Mesothelial cell of epicardium (in vitro differentiated cells): ENCODE results near the gene PNLDC1. TPM values are rescaled to one million over a fixed set of nuclear protein-coding genes. Genes with fewer than 3 reads are reported as not detected.
"Not testable (repeated sequence)": the region's sequence is repeated elsewhere in the genome, so short reads cannot be mapped to it uniquely, and the experiment has no call there.

Experiments used
- DNase-seq, 2 experiments: peaks; one replicate each; pipeline ENCODE4 v3.0.0; 2021; ENCODE audit warnings: low spot score in 2 of 2; ENCODE audit not compliant: unreplicated experiment in 2 of 2
- H3K27ac Mint-ChIP-seq: 2 replicates; pipeline ENCODE4 v1.8.0; 2021; ENCODE audit warnings: mixed read lengths
- H3K27me3 Mint-ChIP-seq: 2 replicates; pipeline ENCODE4 v1.8.0; 2021; ENCODE audit warnings: low read depth, mixed read lengths
- H3K36me3 Mint-ChIP-seq: 2 replicates; pipeline ENCODE4 v1.8.0; 2021; ENCODE audit warnings: mixed read lengths
- H3K4me1 Mint-ChIP-seq: 2 replicates; pipeline ENCODE4 v1.8.0; 2021; ENCODE audit warnings: mixed read lengths
- H3K4me3 Mint-ChIP-seq: 2 replicates; pipeline ENCODE4 v1.8.0; 2021; ENCODE audit warnings: mild to moderate bottlenecking, moderate library complexity, mixed read lengths
- H3K9me3 Mint-ChIP-seq: 2 replicates; pipeline ENCODE4 v1.8.0; 2021; ENCODE audit warnings: mixed read lengths
- CTCF ChIP-seq: fragments of 200-600 bp; sonication (generic); IDR thresholded peaks from one replicate; pipeline ENCODE4 v1.5.0; 2021; ENCODE audit warnings: antibody characterized with exemption; ENCODE audit not compliant: unreplicated experiment
- total RNA-seq: library from RNA; stranded (reverse); gene quantifications from 3 replicates; pipeline ENCODE4 v1.2.1, GENCODE V29; 2021

Gene PNLDC1
- total RNA-seq, 1 donor from 2014 or later = 0.16 TPM

GRCh38 chr6:159837511-159837910 is 37.4 kb downstream of the PNLDC1 start:
- Mint-ChIP-seq H3K4me1 (no peaks in the 10 kb centered on the region), H3K9me3 (no peaks in the 10 kb centered on the region), H3K4me3 (no peak overlapping the region), H3K27me3 (no peaks in the 10 kb centered on the region), H3K27ac (no peak overlapping the region), H3K36me3 (no peaks in the 10 kb centered on the region)
- TF ChIP-seq CTCF = no peak
- DNase-seq = no peak

- no peaks in the 10 kb centered on the region for H3K4me1 Mint-ChIP-seq
- no peak for TF ChIP-seq CTCF
- DNase-seq = no peak
- no peaks in the 10 kb centered on the region for H3K9me3 Mint-ChIP-seq
- H3K36me3 Mint-ChIP-seq = no peaks in the 10 kb centered on the region
- no peaks in the 10 kb centered on the region for H3K27me3 Mint-ChIP-seq
- no peak overlapping the region for H3K4me3 Mint-ChIP-seq
- no peak overlapping the region for H3K27ac Mint-ChIP-seq
Measured at GRCh38 chr6:159838020-159838744, 38.1 kb downstream of the PNLDC1 start.

GRCh38 chr6:159842035-159842434 is 42.0 kb downstream of the PNLDC1 start:
- H3K9me3 Mint-ChIP-seq = no peaks in the 10 kb centered on the region
- no peak overlapping the region for H3K4me3 Mint-ChIP-seq
- no peaks in the 10 kb centered on the region for H3K36me3 Mint-ChIP-seq
- H3K27me3 Mint-ChIP-seq = no peaks in the 10 kb centered on the region
- peak; percentile 29 for TF ChIP-seq CTCF
- no peaks in the 10 kb centered on the region for H3K4me1 Mint-ChIP-seq
- no peak overlapping the region for H3K27ac Mint-ChIP-seq
- DNase-seq = no peak

GRCh38 chr6:159844737-159845645 is 44.9 kb downstream of the PNLDC1 start:
- Mint-ChIP-seq H3K36me3 (no peaks in the 10 kb centered on the region), H3K27me3 (no peaks in the 10 kb centered on the region), H3K27ac (no peak overlapping the region), H3K4me3 (no peak overlapping the region), H3K4me1 (no peaks in the 10 kb centered on the region), H3K9me3 (peaks cover 11% of the 10 kb centered on the region)
- DNase-seq = no peak
- TF ChIP-seq CTCF = no peak

GRCh38 chr6:159848552-159848951 is 48.5 kb downstream of the PNLDC1 start:
- not testable (repeated sequence) for H3K4me3 Mint-ChIP-seq, H3K36me3 Mint-ChIP-seq, H3K27ac Mint-ChIP-seq, DNase-seq, H3K4me1 Mint-ChIP-seq, H3K27me3 Mint-ChIP-seq
- peaks cover 14% of the 10 kb centered on the region for H3K9me3 Mint-ChIP-seq

GRCh38 chr6:159849851-159850250 is 49.8 kb downstream of the PNLDC1 start:
- DNase-seq, H3K4me3 Mint-ChIP-seq, H3K27ac Mint-ChIP-seq, H3K27me3 Mint-ChIP-seq, H3K4me1 Mint-ChIP-seq, H3K36me3 Mint-ChIP-seq: not testable (repeated sequence)
- H3K9me3 Mint-ChIP-seq = peaks cover 14% of the 10 kb centered on the region
